HG02840 (cell line): ENCODE results near the gene ZNF319.

Experiments used
- ATAC-seq: cut with Tn5 transposase; IDR thresholded peaks from one replicate; pipeline ENCODE4 v1.9.1; 2021; ENCODE audit warnings: mild to moderate bottlenecking, moderate library complexity, moderate number of reproducible peaks; ENCODE audit not compliant: unreplicated experiment, low FRiP score

Gene ZNF319

GRCh38 chr16:57999971-58000705 lies at the start of gene ZNF319:
Gene ZNF319 (minus strand): TSS chr16:58000672. CDS start chr16:57998265, 2,407 bp downstream.
- ATAC-seq: peak; percentile 19

DNA sequence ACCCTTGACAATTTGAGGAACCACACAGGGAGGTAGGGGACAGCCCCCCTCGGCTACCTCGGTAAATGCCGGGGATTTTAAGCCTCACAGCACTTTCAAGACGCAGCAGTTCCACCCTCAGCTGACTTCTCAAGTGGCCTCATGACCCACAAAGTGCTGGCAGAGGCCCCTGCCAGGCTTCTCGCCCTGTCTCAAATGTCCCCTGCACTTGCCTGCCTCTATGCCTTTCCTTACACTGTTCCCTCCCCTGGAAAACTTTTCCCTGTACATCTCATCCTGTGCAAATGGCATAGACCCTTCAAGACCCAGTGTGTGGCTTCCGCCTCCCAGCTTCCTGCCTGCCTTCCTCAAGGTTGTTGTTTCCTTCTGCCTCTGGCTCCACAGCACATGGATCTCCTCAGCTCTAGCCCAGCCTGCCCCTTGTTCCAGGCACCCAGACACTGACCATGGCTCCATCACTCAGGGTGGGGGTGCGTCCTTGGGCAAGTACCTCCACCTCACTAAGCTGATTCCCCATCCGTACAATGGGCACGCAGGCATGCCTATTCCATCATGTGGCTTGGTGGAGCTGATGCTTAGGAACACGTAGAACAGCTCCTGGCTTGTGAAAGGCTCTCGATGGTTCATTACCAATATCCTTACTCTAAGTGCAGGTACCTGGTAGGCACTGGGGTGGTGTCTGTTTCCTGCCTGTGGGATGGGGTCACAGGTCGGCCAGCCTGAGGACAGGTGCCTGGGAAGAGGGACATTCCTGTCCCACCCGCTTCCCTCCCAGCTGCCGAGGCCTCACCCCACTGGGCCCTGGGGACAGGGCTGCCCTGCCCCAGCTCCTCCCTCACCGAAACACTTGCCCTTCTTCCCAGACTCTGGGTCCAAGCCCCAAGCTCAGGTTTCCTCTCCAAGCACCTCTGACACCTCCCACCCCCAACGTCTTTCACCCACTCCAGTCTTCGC lies 49.0 kb upstream of the ZNF319 start:
- ATAC-seq: no peak

DNA sequence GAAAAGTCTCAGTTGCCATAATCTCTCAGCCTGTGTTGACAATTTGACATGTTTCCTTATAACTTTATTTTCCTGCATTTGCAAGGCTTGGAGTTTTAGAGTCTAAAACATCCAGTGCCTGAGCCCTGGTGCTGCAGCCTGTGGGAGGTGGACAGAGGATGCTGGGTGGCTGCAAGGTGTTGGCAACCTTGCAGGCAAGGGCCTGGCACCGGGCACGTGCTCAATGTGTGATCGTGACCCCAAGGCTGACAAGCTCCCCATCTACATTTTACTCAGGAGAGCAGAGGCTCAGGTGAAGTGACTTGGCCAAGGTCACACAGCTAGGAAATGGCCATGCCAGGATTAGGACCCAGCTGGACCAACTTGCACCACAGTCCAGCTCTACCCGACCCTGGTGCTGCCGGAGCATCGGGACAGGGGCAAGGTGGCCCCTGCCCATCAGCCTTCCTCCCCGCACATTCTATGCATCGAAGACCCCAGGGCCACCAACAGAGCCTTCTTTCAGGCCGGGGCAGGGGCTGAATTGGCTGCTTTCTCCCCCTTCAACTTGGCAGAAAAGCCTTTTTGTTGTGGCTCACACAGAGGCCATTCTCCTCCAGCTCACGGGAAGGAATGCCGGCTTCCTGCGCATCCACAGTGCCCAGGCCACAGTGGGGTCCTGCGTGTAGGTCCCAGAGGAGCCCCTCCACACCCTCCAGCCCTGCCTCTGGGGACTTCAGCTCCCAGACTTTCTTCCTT lies 48.2 kb upstream of the ZNF319 start:
- ATAC-seq: no peak

GRCh38 chr16:58047557-58048348 lies 47.3 kb upstream of the ZNF319 start:
- ATAC-seq: no peak

DNA sequence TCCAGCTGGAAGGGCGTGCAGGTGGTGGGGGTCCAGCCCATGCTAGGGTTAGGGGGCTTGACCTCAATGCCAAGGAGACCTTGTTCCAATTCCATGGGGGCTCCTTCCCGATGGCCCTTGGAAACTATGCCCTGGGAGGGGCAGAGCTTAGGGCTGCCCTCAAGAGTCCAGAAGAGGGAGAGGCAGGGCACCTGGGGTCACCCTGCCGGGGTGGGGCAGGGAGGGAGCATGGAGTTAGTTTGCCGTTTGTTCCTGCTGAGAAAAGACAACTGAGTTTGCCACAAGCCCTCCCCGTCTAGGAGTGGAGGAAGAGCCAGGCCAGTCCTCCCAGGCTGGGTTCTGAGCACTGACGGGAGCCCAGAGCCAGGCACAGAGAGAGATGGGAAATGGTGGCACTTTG lies 46.5 kb upstream of the ZNF319 start:
- no peak for ATAC-seq

DNA sequence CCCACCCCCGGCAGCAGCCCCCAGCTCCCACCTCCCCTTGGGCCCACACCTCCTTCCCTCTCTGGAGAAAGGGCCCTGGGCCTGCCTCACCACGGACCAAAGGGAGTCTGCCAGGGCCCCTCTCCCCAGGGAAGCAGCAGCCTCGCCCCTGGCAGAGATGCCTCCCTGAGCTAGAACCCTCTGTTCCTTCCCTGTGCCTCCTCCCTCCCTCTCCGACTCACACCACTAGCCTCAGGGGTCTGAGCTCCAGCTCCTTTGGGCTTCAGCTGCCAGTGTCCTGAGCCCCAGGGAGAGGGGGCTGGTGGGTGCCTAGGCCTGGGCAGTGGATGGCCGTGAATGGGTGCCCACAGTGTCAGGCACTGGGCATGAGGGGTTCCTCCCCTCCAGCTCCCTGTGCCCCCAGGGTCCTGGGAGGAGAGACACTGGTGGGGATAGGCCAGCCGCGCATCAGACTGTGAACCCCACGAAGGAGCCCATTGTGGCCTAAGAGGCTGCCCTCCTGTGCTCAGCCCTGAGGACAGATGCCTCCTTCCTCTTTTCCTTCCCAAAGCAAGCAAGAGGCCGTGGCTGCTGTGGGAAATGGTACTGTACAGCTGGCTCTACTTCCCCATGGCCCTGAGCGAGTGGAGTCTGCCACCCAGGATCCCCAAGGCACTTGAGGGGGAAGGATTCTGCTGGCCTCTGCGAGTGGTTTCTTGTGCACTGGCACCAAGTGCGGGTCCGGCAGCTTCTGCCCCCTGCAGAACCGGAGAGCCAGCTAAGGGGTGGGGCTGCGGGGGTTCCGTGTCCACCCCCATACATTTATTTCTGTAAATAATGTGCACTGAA lies 45.8 kb upstream of the ZNF319 start:
- no peak for ATAC-seq

GRCh38 chr16:58045096-58045495 lies 44.6 kb upstream of the ZNF319 start:
- ATAC-seq: no peak

- no peak for ATAC-seq
Observed at GRCh38 chr16:58044266-58045019, 44.0 kb upstream of the ZNF319 start.

- no peak for ATAC-seq
Observed at GRCh38 chr16:58043571-58044155, 43.2 kb upstream of the ZNF319 start.

DNA sequence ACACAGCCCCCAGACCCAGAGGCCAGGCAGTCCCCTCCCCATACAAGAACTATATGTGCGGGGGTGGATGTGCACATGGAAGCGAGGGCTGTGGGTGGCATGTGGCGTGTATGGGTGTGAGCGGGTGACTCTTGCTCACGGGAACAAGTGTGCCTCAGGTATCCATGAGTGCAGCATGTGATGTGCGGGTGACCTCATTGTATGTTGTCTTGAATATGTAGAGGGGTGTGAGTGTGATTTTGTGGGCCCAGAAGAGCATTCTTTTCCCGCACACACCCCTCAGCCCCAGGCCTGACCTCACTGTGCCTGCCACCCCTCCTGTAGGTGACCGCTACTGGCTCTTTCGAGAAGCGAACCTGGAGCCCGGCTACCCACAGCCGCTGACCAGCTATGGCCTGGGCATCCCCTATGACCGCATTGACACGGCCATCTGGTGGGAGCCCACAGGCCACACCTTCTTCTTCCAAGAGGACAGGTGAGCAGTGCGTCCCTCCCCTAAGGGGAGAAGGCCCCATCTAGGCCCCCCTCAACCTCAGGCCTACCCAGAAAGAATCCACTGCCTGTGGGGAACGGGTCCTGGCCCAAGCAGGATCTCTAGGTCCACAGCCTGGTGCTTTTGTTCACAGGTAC lies 42.5 kb upstream of the ZNF319 start:
- no peak for ATAC-seq

DNA sequence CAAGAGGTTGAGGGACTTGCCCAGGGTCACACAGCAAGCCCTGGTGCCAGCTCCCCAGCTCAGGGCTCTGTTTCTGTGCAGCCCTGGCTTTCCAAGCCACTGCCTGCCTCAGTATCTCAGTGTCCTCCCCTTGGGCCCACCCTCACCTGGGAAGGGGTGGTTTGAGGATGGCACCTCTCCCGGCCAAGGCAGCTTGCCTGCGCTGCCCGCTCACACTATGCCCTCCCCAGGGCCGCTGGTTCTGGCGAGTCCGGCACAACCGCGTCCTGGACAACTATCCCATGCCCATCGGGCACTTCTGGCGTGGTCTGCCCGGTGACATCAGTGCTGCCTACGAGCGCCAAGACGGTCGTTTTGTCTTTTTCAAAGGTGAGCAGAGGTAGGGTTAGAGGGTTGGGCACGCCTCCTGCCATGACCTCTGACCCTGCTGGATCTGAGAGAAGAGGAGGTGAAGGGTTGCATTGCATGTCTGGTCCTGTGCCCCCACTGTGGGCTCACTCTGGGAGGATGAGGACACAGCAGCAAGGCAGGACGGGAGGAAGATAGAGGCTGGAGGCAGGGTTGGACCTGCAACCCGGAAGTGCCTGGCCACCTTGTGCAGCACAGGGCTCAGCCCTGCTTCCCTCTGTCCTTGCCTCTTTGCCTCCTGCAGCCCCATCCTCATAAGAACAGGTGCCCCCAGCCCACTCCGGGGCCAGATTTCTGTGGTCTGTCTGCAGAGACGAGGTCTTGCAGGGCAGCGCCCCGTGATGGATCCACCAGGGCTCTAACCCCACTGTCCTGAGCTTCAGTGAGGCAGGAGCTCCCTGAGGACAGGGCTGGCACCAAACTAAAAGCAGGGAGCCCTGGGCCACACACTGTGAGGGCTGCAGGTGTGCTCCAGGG lies 41.8 kb upstream of the ZNF319 start:
- ATAC-seq: no peak

DNA sequence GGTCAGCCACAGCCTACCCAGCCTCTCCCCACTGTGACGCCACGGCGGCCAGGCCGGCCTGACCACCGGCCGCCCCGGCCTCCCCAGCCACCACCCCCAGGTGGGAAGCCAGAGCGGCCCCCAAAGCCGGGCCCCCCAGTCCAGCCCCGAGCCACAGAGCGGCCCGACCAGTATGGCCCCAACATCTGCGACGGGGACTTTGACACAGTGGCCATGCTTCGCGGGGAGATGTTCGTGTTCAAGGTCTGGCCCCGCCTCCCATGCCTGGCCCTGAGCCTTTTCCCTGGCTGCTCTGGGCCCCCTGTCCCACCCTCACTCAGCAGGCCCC lies 41.1 kb upstream of the ZNF319 start:
- ATAC-seq: no peak

GRCh38 chr16:58040945-58041627 lies 40.6 kb upstream of the ZNF319 start:
- ATAC-seq: no peak

- no peak for ATAC-seq
Observed at GRCh38 chr16:58040496-58040846, 40.0 kb upstream of the ZNF319 start.

DNA sequence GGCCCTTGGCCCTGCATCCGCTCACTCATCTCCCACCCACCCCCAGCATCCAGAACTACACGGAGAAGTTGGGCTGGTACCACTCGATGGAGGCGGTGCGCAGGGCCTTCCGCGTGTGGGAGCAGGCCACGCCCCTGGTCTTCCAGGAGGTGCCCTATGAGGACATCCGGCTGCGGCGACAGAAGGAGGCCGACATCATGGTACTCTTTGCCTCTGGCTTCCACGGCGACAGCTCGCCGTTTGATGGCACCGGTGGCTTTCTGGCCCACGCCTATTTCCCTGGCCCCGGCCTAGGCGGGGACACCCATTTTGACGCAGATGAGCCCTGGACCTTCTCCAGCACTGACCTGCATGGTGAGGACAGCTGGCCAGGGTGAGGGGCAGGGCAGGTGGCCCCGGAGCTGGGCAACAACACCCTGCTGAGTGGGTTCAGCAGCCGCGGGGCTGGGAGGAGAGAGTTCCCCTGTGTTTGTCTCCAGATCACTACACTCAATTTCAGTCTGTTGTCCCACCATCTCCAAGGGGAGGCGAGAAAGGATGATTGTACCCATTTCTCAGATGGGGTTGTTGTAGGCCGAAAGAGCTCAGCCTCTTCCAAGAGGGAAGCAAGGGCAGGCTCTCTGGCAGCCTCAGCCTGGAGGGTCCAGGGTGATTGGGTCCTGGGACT lies 39.5 kb upstream of the ZNF319 start:
- no peak for ATAC-seq

- ATAC-seq: no peak
Observed at GRCh38 chr16:58038219-58038641, 37.8 kb upstream of the ZNF319 start.
